Stomach (tissue), 9 donors: ENCODE measurements around the gene AGTR1. TPM values are rescaled to one million over a fixed set of nuclear protein-coding genes. Genes with fewer than 3 reads are reported as not detected.
"Not testable (repeated sequence)": the region's sequence is repeated elsewhere in the genome, so short reads cannot be mapped to it uniquely, and the experiment has no call there.

ENCODE experiments used
- DNase-seq, 2 donors: peaks; one replicate each; pipeline versions ENCODE4 v3.0.0 to v3.0.0-alpha.2; 2013 to 2019
- H3K27ac ChIP-seq, 5 donors: fragments of 200-600 bp in 4 of 5; sonication (generic) in 4 of 5; one replicate each; pipeline ENCODE4 v1.5.1; 2013 to 2019; ENCODE audit warnings: mild to moderate bottlenecking in 1 of 5, moderate library complexity in 1 of 5
- H3K27me3 ChIP-seq, 3 donors: fragments of 200-600 bp; sonication (generic); one replicate each; pipeline ENCODE4 v1.5.1; 2017 to 2019; ENCODE audit warnings: mixed run types in 1 of 3
- H3K36me3 ChIP-seq, 4 donors: fragments of 200-600 bp; sonication (generic); 1 replicate in 3 of 4; 2 replicates in 1 of 4; pipeline ENCODE4 v1.5.1; 2016 to 2019
- H3K4me1 ChIP-seq, 4 donors: fragments of 200-600 bp; sonication (generic); one replicate each; pipeline ENCODE4 v1.5.1; 2016 to 2019
- H3K4me3 ChIP-seq, 4 donors: fragments of 200-600 bp; sonication (generic) in 3 of 4; one replicate each; pipeline ENCODE4 v1.5.1; 2016 to 2019; ENCODE audit warnings: mild to moderate bottlenecking in 1 of 4
- H3K9me3 ChIP-seq, 4 donors: fragments of 200-600 bp; sonication (generic); one replicate each; pipeline ENCODE4 v1.5.1; 2016 to 2019
- CTCF ChIP-seq, 7 experiments: fragments of 450-650 bp in 4 of 7; fragments of 200-600 bp in 3 of 7; sonication (generic) in 3 of 7; IDR thresholded peaks; one replicate each; pipeline ENCODE4 v1.5.1; 2016 to 2019; ENCODE audit warnings: antibody characterized with exemption in 7 of 7, control low read depth in 2 of 7, mild to moderate bottlenecking in 1 of 7
- EP300 ChIP-seq: sonication (generic); formaldehyde crosslinking; IDR thresholded peaks from one replicate; pipeline ENCODE4 v1.6.1; 2017; ENCODE audit warnings: antibody characterized with exemption
- POLR2A ChIP-seq, 4 donors: fragments of 450-650 bp; IDR thresholded peaks; one replicate each; pipeline ENCODE4 v1.6.1; 2016; ENCODE audit warnings: antibody characterized with exemption in 4 of 4, control low read depth in 2 of 4, mild to moderate bottlenecking in 1 of 4, moderate library complexity in 1 of 4
- POLR2AphosphoS5 ChIP-seq, 3 donors: sonication (generic); formaldehyde crosslinking; IDR thresholded peaks; one replicate each; pipeline ENCODE4 v1.6.1; 2016; ENCODE audit warnings: antibody characterized with exemption in 3 of 3
- WGBS, 5 donors: extraction: QIAGEN DNeasy Blood & Tissue Kit in 3 of 5; methylation state at CpG; one replicate each; pipeline versions ENCODE4 v1.1.5 to v1.1.7; 2013 to 2018; 5-methylcytosine and 5-hydroxymethylcytosine counted together
- intact Hi-C: fragments of 100-400 bp; cut with DNase I; formaldehyde crosslinking; loops from one replicate; pipeline ENCODE4 v1.15.1; 2023; ENCODE audit warnings: low total_unique reads
- polyA plus RNA-seq, 3 donors: library from polyadenylated mRNA; stranded (reverse); fragments of 200-250 nt; gene quantifications; one replicate each; pipeline ENCODE4 v1.2.3, GENCODE V29; 2013
- total RNA-seq, 5 donors: library from RNA; depleted of rRNA; stranded (reverse); fragments of >200 nt; gene quantifications; one replicate each; pipeline versions ENCODE4 v1.1.0 to v1.2.3, GENCODE V29; 2014 to 2016
- donor health status: healthy with polysubstance abuse.
- donor health status: Bipolar disorder and iron deficiency.
- donor health status: healthy.

The AGTR1 gene
- total and polyA plus RNA-seq, 8 donors: 0.25 to 11.0 (median 3.6) TPM

DNA sequence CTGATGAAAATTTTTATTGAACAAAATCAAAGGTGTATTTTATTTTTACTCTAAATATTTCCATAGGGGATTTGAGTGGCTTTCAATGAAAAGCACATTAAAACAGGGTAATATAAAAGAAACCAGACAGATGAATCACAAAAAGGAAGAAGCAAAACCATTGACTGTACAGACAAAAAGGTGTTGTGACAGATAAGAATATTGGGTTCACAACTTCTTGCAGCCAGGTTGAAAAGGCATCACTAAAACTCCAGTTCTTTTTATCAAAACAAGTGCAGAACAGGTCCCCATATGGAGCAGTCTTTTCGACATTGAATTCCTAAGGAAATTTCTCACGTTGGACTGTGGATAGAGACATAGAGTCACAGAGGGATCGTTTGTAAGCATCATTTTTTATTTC lies 53.8 kb downstream of the AGTR1 start:
- 76 to 87% (median 82%) methylated on average over 3 of the region's 3 CpGs for WGBS, 5 donors

GRCh38 chr3:148753385-148753784 lies 55.7 kb downstream of the AGTR1 start:
- H3K27ac ChIP-seq, H3K9me3 ChIP-seq, H3K36me3 ChIP-seq, H3K4me1 ChIP-seq, H3K4me3 ChIP-seq, intact Hi-C loops, DNase-seq, H3K27me3 ChIP-seq: not testable (repeated sequence)
- WGBS, 5 donors: 69 to 80% (median 78%) methylated on average over 5 of the region's 5 CpGs

More for the DNA sequence above, 53.8 kb downstream of the AGTR1 start:
- no peak for DNase-seq
- Histone ChIP-seq H3K36me3 (no peaks in the 10 kb centered on the region), H3K27ac (no peak overlapping the region), H3K4me1 (no peaks in the 10 kb centered on the region), H3K4me3 (no peak overlapping the region), H3K27me3 (peaks cover 0 to 4% (median 3%) of the 10 kb centered on the region in 3 donors), H3K9me3 (no peaks in the 10 kb centered on the region)
- TF ChIP-seq POLR2A (IDR thresholded peaks at IDR 0.05) (no peak), POLR2AphosphoS5 (IDR thresholded peaks at IDR 0.05) (no peak), EP300 (no peak), CTCF (IDR thresholded peaks at IDR 0.05) (no peak)
- intact Hi-C loops: no loop called here

GRCh38 chr3:148755570-148755969 lies 57.9 kb downstream of the AGTR1 start:
- intact Hi-C loops: no loop called here
- Histone ChIP-seq H3K9me3 (no peaks in the 10 kb centered on the region), H3K4me1 (no peaks in the 10 kb centered on the region), H3K27ac (no peak overlapping the region), H3K36me3 (no peaks in the 10 kb centered on the region), H3K27me3 (peaks cover 0 to 4% (median 3%) of the 10 kb centered on the region in 3 donors), H3K4me3 (no peak overlapping the region)
- TF ChIP-seq CTCF (IDR thresholded peaks at IDR 0.05) (no peak), POLR2A (IDR thresholded peaks at IDR 0.05) (no peak), POLR2AphosphoS5 (IDR thresholded peaks at IDR 0.05) (no peak), EP300 (no peak)
- DNase-seq: no peak

GRCh38 chr3:148756311-148756710 lies 58.6 kb downstream of the AGTR1 start:
- TF ChIP-seq EP300: no peak
- no peak for DNase-seq
- Histone ChIP-seq H3K4me3 (no peak overlapping the region), H3K27me3 (peaks cover 0 to 4% (median 3%) of the 10 kb centered on the region in 3 donors), H3K4me1 (no peaks in the 10 kb centered on the region), H3K9me3 (no peaks in the 10 kb centered on the region), H3K27ac (no peak overlapping the region), H3K36me3 (no peaks in the 10 kb centered on the region)
- intact Hi-C loops: no loop called here
- WGBS, 5 donors: 68 to 85% (median 82%) methylated on average over 4 of the region's 4 CpGs

DNA sequence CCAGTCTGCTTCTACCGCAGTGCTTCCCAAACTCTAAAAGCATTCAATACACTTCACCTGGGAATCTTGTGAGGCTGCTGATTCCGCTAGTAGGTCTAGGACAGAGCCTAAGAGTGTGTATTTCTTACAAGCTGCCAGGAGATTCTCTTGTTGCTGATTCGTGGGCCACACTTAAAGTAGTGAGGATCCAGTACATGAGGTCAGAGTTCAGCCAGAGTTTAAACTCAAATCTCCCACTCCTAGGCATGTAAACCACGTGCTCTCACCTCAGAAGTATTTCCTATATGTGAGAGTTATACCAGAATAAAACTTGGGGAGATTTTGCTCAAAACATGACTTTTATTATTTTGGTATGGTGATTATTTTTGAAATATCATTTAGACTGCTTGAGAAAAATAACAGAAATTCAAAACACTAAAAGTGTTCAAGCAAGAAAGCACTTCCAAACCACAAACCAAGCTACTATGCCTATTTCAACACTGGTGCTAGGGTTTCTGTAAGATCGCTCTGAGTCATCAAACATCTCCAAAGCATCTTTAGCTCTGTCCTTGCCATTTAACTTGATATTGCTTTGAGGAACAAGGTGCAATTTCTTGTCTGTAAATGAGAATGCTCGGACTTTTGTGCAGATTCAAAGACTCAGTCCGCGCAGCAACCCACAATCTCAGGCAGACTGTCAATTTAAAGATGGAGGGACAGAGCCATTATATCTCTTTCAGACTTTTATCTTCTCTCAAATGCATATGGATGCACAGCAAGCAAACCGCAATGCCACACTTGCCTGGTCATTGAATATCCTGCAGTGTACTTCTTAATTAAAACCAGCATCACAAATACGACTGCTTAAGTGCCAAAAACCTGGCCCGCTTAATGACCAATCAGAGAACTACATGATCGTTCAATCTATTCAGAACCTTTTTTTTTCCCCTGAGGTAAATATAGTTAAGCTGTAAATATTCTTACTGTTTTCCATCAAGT lies 59.8 kb downstream of the AGTR1 start:
- Histone ChIP-seq H3K9me3 (no peaks in the 10 kb centered on the region), H3K27me3 (peaks cover 0 to 4% (median 3%) of the 10 kb centered on the region in 3 donors), H3K36me3 (no peaks in the 10 kb centered on the region), H3K27ac (no peak overlapping the region), H3K4me3 (no peak overlapping the region), H3K4me1 (no peaks in the 10 kb centered on the region)
- TF ChIP-seq POLR2A (IDR thresholded peaks at IDR 0.05) (no peak), CTCF (IDR thresholded peaks at IDR 0.05) (no peak), POLR2AphosphoS5 (IDR thresholded peaks at IDR 0.05) (no peak), EP300 (no peak)
- WGBS, 5 donors: 74 to 81% (median 78%) methylated on average over 12 of the region's 12 CpGs
- intact Hi-C loops: no loop called here
- DNase-seq: no peak
